HG02981 (cell line): Measurements from ENCODE around the gene IFNLR1.

ENCODE experiments used
- ATAC-seq: cut with Tn5 transposase; IDR thresholded peaks from one replicate; pipeline ENCODE4 v1.9.1; 2021; ENCODE audit warnings: mild to moderate bottlenecking, moderate library complexity; ENCODE audit not compliant: unreplicated experiment

Gene IFNLR1

GRCh38 chr1:24109686-24110475 lies 77.2 kb downstream of the IFNLR1 start:
- no peak for ATAC-seq

DNA sequence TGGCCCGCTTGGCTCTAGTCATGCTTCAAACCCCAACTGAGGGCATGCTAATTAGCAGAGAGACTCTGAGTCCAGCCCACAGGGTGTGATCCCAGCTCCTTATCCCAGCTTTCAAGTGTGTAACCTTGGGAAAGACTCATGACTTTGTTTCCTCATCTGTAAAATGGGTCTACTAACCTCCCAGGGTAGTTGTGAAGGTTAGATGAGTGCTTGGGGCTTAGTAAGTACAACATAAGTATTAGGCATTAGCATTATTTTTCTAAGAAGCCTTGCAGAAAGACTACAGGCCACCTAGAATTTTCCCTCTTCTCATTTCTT lies 78.0 kb downstream of the IFNLR1 start:
- ATAC-seq = no peak

DNA sequence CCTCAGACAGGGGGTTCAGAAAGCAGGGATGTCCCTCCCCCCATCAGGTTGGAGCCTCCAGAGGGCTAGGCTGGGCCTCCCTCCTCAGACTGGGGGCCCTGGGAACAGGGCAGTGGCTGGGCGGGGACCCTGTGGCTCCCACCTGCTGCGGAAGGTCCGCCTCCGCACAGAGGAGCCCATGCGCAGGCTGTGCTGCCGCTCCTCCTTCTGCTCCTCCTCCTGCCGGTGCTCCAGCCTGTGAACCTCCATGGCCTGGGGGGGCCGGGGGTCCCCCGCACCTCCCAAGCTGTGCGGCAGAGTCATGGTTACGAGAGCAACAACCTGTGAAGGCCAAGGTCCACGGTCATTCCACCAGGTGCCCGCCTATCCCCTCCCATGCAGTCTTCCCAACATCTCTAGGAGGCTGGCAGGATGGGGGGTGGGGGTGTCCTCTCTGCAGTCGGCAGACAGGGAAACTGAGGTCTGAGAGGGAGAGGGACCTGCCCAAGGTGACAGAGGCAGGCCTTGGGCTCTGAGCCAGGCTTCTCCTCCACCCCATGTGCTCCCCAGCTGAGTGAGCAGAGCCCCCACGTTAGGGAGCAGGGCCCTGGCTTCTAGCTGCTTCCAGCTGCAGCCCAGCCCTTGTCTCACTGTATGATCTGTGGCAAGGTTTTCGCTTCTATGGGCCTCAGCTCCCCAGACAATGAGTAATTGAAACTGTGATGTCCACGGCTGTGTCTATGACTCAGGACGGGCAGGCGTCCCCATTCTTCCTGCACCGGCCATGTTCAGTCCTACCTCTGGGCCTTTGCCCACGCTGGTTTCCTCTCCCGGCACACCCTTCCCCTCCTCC lies 78.5 kb downstream of the IFNLR1 start:
- ATAC-seq = no peak

DNA sequence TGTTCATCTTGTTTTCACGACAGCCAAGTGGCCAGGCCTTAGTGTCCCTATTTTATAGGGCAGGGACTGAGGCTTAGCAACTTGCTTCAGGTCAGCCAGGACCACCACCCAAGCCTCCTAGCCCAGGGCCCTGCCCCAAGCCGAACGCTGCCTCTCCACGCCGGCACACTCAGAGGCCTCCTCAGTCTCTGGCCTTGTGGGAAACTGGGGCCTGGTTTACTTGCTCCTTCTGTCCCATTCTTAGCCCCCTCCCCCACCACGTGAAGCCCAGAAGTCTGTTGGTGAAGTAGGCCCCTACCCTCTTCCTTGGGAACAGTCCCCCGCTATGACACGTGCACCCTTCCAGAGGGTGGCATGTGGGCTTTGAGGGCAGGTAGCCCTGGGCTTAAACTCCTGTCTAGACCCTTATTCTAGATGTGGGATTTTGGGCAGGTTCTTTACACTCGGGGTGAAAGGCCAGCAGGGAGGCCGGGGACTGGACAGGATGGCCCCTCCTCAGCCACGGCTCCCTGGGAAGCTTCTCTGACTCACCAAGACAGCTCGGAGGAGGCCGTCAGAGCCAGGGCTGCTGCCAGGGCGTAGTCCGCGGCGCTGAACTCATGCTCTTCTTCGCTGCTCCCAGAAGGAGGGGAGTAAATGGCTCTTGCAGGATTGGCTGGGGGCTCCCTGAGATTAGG lies 79.5 kb downstream of the IFNLR1 start:
- no peak for ATAC-seq

GRCh38 chr1:24105368-24106160 lies 81.5 kb downstream of the IFNLR1 start:
- ATAC-seq = no peak

DNA sequence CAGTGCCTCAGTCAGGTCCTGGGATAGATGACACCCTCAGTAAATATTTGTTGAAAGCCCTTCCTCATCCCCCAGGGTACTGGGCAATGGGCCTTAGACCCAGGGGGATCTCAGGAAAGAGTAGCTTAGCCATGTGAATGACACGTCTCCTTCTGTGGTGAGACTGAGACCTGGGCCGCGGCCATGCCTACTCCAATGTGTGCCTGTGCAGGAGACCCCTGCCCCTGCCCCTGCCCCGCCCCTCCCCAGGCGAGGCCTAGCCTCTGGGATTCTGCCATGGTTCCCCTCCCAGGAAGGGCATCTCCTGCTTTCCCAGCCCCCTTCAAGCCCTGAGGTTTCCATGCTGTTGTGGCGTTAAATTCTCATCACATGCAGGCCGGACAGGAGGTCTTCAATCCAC lies 82.2 kb downstream of the IFNLR1 start:
- ATAC-seq = no peak
